Measurements from ENCODE around the gene NT5DC4. TPM values are rescaled to one million over a fixed set of nuclear protein-coding genes. Genes with fewer than 3 reads are reported as not detected.

Gene NT5DC4
- total RNA-seq, 2 experiments from 2014 or later: not detected

GRCh38 chr2:112774536-112775285 lies 53.9 kb downstream of the NT5DC4 start:
- Mint-ChIP-seq H3K27me3 (ENCODE audit: low read depth) (peaks cover 26% of the 10 kb centered on the region), H3K4me1 (ENCODE audit: low read depth) (peaks cover 20% of the 10 kb centered on the region), H3K4me3 (no peak overlapping the region), H3K9me3 (ENCODE audit: insufficient read depth) (peaks cover 6% of the 10 kb centered on the region), H3K27ac (no peak overlapping the region), H3K36me3 (ENCODE audit: low read depth) (peaks cover 4% of the 10 kb centered on the region)
- no peak for ATAC-seq
- CTCF ChIA-PET: no interaction called here
- POLR2A ChIA-PET: no interaction called here
- no peak for DNase-seq

DNA sequence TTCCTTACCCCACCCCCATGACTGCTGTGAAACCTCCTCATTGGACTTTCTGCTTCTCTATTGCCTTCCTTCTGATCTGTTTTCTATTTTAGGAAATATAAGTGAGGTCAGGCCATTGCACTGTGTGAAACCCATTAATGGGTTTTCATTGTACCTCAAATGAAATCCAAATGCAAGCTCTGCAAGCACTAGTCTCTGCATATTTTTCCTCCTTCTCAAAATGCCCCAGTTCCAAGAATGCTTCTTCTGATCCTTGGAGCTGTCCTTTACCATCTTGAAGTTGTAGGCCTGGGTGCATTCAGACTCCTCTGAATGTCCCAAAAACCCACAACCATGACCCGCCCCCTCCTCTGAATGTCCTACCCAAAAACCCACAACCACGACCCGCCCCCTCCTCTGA lies 55.3 kb downstream of the NT5DC4 start:
- Mint-ChIP-seq H3K36me3 (ENCODE audit: low read depth) (peaks cover 4% of the 10 kb centered on the region), H3K4me1 (ENCODE audit: low read depth) (peaks cover 20% of the 10 kb centered on the region), H3K27me3 (ENCODE audit: low read depth) (peaks cover 26% of the 10 kb centered on the region), H3K4me3 (no peak overlapping the region), H3K9me3 (ENCODE audit: insufficient read depth) (peaks cover 6% of the 10 kb centered on the region), H3K27ac (no peak overlapping the region)
- DNase-seq: no peak
- POLR2A ChIA-PET: no interaction called here
- CTCF ChIA-PET: interaction anchor here (1.9 kb wide), 1 partner anchor 26 kb away, joined by 5 read pairs; no protein-coding TSS in a partner anchor
- ATAC-seq: no peak

DNA sequence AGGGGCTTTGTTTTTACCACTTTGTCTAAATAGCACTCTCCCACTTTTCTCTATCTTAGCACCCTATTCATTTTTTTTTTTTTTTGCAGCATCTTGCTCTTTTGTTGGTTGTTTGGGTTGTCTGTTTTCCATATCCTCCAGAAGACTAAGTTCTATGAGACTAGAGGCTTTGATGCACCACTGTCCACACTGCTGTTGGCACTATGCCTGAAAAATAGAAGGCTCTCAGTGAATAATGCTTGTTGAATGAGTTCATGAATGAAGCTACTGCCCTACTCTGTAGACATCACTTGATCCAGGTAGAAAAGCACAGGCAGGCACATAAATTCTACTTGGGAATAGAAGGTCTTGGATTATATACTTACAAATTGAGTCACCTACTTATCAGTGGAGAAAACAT lies 56.2 kb downstream of the NT5DC4 start:
- Mint-ChIP-seq H3K9me3 (ENCODE audit: insufficient read depth) (peaks cover 6% of the 10 kb centered on the region), H3K4me1 (ENCODE audit: low read depth) (peaks cover 20% of the 10 kb centered on the region), H3K27ac (peak overlapping the region; percentile 21), H3K4me3 (peak overlapping the region; percentile 0), H3K27me3 (ENCODE audit: low read depth) (peaks cover 26% of the 10 kb centered on the region), H3K36me3 (ENCODE audit: low read depth) (peaks cover 4% of the 10 kb centered on the region)
- ChIA-PET POLR2A (no interaction called here), CTCF (interaction anchor here (1.9 kb wide), 1 partner anchor 27 kb away, joined by 5 read pairs; no protein-coding TSS in a partner anchor)
- DNase-seq (no peak), ATAC-seq (no peak)

DNA sequence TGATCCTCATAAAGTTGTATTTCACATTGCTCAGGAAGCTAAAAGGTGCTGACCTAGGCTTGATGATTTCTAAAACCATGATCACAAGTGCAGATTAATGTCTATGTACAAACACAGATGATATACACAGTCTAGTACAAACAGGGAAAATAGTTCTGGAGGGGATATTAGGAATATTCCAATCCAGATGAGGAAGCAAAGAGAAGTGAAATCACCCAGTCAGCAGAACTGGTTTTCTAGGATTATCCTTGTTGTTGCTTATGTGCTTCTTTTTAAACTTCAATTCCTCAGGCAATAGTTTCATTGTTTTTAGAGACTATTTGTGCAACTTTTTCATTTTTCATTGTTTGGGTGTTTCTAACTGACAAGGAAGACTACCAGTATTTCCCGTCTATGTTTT lies 58.8 kb downstream of the NT5DC4 start:
- peaks cover 6% of the 10 kb centered on the region for H3K9me3 Mint-ChIP-seq (ENCODE audit: insufficient read depth)
- peaks cover 4% of the 10 kb centered on the region for H3K36me3 Mint-ChIP-seq (ENCODE audit: low read depth)
- H3K27ac Mint-ChIP-seq: no peak overlapping the region
- H3K27me3 Mint-ChIP-seq (ENCODE audit: low read depth): peaks cover 35% of the 10 kb centered on the region
- POLR2A ChIA-PET: no interaction called here
- CTCF ChIA-PET: interaction anchor here (1.3 to 2.4 kb wide), 2 partner anchors 106 to 162 kb away, joined by 5 to 8 read pairs; no protein-coding TSS in a partner anchor
- ATAC-seq (no peak), DNase-seq (no peak)
- H3K4me1 Mint-ChIP-seq (ENCODE audit: low read depth): peaks cover 18% of the 10 kb centered on the region
- no peak overlapping the region for H3K4me3 Mint-ChIP-seq

DNA sequence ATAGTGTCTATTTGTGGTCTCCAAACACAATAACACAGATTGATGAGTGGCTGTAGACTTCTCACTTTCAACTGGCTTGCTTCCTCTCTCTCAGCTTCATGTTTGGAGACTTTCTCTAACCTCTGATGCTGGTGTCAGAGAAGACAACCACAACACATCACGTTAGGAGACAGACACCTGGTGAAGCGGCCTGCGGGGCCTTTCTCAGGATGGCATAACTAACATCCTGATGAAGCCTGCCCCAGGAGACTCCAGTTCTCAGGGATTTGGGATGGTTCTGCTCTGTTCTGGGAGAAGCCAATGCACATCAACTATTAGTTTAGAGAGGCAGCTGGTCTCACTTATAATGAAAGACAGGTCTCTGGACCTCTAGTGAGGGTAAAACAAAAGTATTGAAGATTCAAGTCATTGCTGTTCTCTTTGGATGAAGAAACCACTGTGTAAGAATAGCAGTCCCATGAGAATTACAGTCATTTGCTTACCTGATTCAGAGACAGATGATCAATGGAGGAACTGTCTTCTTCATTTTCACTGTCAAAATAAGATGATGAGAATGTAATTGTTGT lies 61.5 kb downstream of the NT5DC4 start:
- Mint-ChIP-seq H3K27ac (no peak overlapping the region), H3K4me1 (ENCODE audit: low read depth) (peaks cover 10% of the 10 kb centered on the region), H3K36me3 (ENCODE audit: low read depth) (no peaks in the 10 kb centered on the region), H3K4me3 (no peak overlapping the region), H3K27me3 (ENCODE audit: low read depth) (peaks cover 41% of the 10 kb centered on the region), H3K9me3 (ENCODE audit: insufficient read depth) (peaks cover 1% of the 10 kb centered on the region)
- ATAC-seq (no peak), DNase-seq (no peak)
- ChIA-PET POLR2A (no interaction called here), CTCF (interaction anchor here (0.9 to 1.5 kb wide), 7 partner anchors 9 to 159 kb away, joined by 3 read pairs; no protein-coding TSS in a partner anchor)

DNA sequence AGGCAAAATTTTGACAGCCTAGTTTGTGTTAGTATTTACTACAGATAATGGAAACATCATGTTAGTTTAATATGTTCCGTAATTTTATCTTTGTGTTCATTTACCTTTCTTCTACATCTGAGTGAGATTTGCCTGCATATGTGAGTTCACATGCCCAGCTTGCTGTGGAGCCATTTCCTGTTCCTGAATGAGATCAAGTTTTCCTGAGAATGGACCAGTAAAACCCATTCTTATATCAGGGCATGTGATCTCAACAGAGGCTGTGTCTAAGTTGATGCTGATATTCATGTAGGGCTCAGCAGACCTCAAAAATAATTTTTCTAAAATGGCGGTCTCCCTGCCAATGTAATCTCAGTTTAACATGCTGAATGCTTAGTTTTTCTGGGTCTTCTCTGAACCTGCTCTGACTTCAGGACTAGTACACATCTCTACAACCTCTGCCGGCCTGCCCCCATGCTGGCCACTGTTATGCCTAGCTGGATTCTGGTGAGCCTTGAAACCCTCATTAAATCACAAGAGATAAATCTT lies 62.4 kb downstream of the NT5DC4 start:
- CTCF ChIA-PET: interaction anchor here (0.9 to 1.5 kb wide), 3 partner anchors 102 to 152 kb away, joined by 3 read pairs; no protein-coding TSS in a partner anchor
- ATAC-seq: no peak
- Mint-ChIP-seq H3K4me3 (no peak overlapping the region), H3K27ac (no peak overlapping the region), H3K27me3 (ENCODE audit: low read depth) (peaks cover 32% of the 10 kb centered on the region), H3K36me3 (ENCODE audit: low read depth) (no peaks in the 10 kb centered on the region), H3K9me3 (ENCODE audit: insufficient read depth) (no peaks in the 10 kb centered on the region), H3K4me1 (ENCODE audit: low read depth) (peaks cover 7% of the 10 kb centered on the region)
- no peak for DNase-seq
- POLR2A ChIA-PET: no interaction called here

DNA sequence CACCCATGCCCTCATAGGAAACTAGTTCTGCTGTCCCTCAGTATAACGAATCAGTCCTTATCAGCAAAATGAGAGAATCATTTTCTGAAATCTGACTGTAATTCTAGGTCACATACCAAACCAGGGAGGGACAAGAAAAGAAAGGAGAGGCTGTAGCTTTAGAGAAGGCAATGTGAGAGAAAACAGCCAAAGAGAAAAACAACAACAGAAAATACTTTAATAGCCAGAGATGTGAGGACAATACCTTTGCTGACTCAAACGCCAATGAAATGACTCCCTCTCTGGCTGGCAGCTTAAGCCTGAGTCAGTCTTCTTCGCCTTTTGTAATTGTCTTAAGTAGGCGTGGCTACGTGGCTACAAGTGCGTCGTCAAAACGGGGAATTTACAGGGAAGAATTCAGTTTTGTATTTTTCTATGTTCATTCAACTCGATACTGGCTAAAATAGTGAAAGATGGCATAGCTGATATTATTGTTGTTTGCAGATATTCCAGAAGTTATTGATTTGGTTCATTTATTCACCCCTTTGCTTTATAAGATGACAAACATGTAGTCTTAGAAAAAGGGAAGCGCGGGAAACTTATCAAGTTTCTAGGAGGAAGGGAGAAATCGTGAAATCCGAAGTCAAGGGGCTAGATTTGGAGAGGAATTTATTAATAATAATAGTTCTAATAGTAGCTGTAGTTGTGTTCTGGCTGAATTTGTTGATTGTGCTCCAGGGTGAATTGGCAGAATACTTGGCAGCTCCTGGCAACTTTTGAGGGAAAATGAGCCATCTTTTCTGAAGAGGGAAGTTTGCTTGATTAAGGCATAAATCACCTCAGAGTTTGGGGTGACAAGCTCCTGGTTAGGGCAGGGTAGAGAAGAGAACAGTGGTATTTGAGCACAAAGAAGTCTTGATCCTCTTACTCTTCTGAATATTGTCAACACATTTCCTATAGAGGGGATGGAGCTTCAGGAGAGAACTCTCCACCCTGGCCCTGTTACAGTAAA lies 63.7 kb downstream of the NT5DC4 start, which contains the start of gene IL1A:
Gene IL1A, minus strand, starts transcription at position 295 of the 991 bp plus-strand sequence. CDS start 723 bp downstream, outside the sequence.
- no peak within 1 kb of the TSS for H3K4me3 Mint-ChIP-seq
- ATAC-seq (no peak), DNase-seq (no peak)
- peaks cover 34% of the 10 kb centered on the region for H3K27me3 Mint-ChIP-seq (ENCODE audit: low read depth)
- peaks cover 7% of the 10 kb centered on the region for H3K4me1 Mint-ChIP-seq (ENCODE audit: low read depth)
- CTCF ChIA-PET: interaction anchor here (0.7 to 1.7 kb wide), 4 partner anchors 35 to 174 kb away, joined by 3 to 4 read pairs (median 4); no protein-coding TSS in a partner anchor
- H3K36me3 Mint-ChIP-seq (ENCODE audit: low read depth): no peaks in the 10 kb centered on the region
- no peak within 1 kb of the TSS for H3K27ac Mint-ChIP-seq
- no peaks in the 10 kb centered on the region for H3K9me3 Mint-ChIP-seq (ENCODE audit: insufficient read depth)
- POLR2A ChIA-PET: no interaction called here

DNA sequence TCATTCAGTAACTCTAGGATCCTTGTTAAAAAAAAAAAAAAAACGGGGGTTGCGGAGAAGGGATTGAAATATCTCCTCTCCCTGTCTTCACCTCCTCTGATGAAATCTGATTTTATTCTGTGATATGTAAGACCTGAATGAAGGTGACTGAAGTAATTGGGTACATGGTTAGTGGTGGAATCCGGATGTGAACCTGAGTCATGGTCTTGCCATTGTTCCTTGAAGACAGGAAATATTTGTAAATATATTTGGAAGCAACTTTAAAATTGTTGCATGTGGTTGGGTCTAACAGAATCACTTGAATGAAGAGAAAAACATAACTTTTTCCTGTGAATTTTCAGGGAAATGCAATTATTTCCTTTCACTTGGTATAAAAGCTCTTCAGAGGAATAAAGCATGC lies 66.5 kb downstream of the NT5DC4 start:
- no peaks in the 10 kb centered on the region for H3K9me3 Mint-ChIP-seq (ENCODE audit: insufficient read depth)
- CTCF ChIA-PET: interaction anchor here (1.2 kb wide), 1 partner anchor 38 kb away, joined by 4 read pairs; no protein-coding TSS in a partner anchor
- ATAC-seq (no peak), DNase-seq (no peak)
- H3K36me3 Mint-ChIP-seq (ENCODE audit: low read depth): no peaks in the 10 kb centered on the region
- H3K4me1 Mint-ChIP-seq (ENCODE audit: low read depth): peaks cover 7% of the 10 kb centered on the region
- no peak overlapping the region for H3K27ac Mint-ChIP-seq
- POLR2A ChIA-PET: no interaction called here
- peaks cover 33% of the 10 kb centered on the region for H3K27me3 Mint-ChIP-seq (ENCODE audit: low read depth)
- no peak overlapping the region for H3K4me3 Mint-ChIP-seq

DNA sequence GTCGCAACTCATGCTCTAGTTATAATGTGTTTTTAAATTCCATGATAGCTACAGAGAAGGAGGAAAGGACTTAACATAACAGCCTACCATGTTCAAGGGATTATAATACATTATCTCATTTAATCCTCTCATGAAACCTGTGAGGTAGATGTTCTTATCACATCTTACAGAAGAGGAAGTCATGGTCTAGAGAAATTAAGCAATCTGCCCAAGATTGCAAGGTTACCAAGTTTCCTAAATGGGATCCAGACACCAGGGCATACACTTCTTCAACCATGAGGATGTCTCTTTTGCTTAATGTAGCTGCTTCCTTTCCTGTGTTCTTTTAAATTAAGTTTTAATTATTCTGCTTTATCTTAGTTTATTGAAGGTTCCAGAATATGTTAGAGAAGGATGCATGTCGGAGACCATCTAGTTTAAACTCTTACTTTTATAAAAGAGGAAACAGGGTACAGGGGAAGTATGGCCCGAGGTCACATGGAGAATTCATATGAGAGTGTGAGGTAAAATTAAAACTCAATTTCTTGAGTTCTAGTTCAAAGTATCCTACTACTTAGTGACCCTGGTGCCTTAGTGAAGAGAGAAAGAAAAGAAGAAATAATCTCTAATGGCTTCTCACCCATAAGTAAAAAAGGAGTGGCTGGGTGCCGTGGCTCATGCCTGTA lies 67.0 kb downstream of the NT5DC4 start:
- DNase-seq: no peak
- ChIA-PET POLR2A (no interaction called here), CTCF (interaction anchor here (1.0 kb wide), 1 partner anchor 10 kb away, joined by 3 read pairs; no protein-coding TSS in a partner anchor)
- Mint-ChIP-seq H3K27me3 (ENCODE audit: low read depth) (peaks cover 29% of the 10 kb centered on the region), H3K4me1 (ENCODE audit: low read depth) (peaks cover 7% of the 10 kb centered on the region), H3K36me3 (ENCODE audit: low read depth) (peaks cover under 1% of the 10 kb centered on the region), H3K27ac (no peak overlapping the region), H3K9me3 (ENCODE audit: insufficient read depth) (no peaks in the 10 kb centered on the region), H3K4me3 (no peak overlapping the region)
- ATAC-seq: no peak

- Mint-ChIP-seq H3K27ac (no peak overlapping the region), H3K4me1 (ENCODE audit: low read depth) (peaks cover 10% of the 10 kb centered on the region), H3K4me3 (no peak overlapping the region), H3K9me3 (ENCODE audit: insufficient read depth) (no peaks in the 10 kb centered on the region), H3K27me3 (ENCODE audit: low read depth) (peaks cover 26% of the 10 kb centered on the region), H3K36me3 (ENCODE audit: low read depth) (peaks cover 2% of the 10 kb centered on the region)
- ChIA-PET POLR2A (no interaction called here), CTCF (interaction anchor here (0.6 to 1.0 kb wide), 2 partner anchors 9 to 154 kb away, joined by 3 read pairs; no protein-coding TSS in a partner anchor)
- DNase-seq (no peak), ATAC-seq (no peak)
These were observed 67.8 kb downstream of the NT5DC4 start for GRCh38 chr2:112788653-112789052.

All from activated CD8-positive, alpha-beta T cell treated with anti-CD3 and anti-CD28 coated beads, Interleukin-2, amount 10 ng/mL, durations not matched to agents 7 days and 5 days (primary cell).